Measurements from ENCODE around the gene FRMD7. TPM values are rescaled to one million over a fixed set of nuclear protein-coding genes. Genes with fewer than 3 reads are reported as not detected.

The FRMD7 gene
- total RNA-seq, 6 donors from 2014 or later: not detected

- Histone ChIP-seq H3K4me3 (no peak overlapping the region), H3K9me3 (no peaks in the 10 kb centered on the region), H3K4me1 (no peaks in the 10 kb centered on the region), H3K27ac (no peak overlapping the region), H3K27me3 (no peaks in the 10 kb centered on the region), H3K36me3 (no peaks in the 10 kb centered on the region)
- no peak for TF ChIP-seq POLR2A (IDR thresholded peaks at IDR 0.05)
- TF ChIP-seq EP300 (IDR thresholded peaks at IDR 0.05): no peak
- no peak for TF ChIP-seq CTCF (IDR thresholded peaks at IDR 0.05)
- TF ChIP-seq POLR2AphosphoS5 (IDR thresholded peaks at IDR 0.05): no peak
- no peak for ATAC-seq (ENCODE audit: low FRiP score in 2 of 2)
- 73 to 90% methylated on average over 4 of the region's 4 CpGs for WGBS, 2 donors
- DNase-seq: no peak
Measured at GRCh38 chrX:132044953-132045352, 82.9 kb downstream of the FRMD7 start.

- Histone ChIP-seq H3K27ac (no peak overlapping the region), H3K9me3 (no peaks in the 10 kb centered on the region), H3K27me3 (no peaks in the 10 kb centered on the region), H3K4me1 (no peaks in the 10 kb centered on the region), H3K36me3 (no peaks in the 10 kb centered on the region), H3K4me3 (no peak overlapping the region)
- no peak for TF ChIP-seq POLR2AphosphoS5 (IDR thresholded peaks at IDR 0.05)
- TF ChIP-seq POLR2A (IDR thresholded peaks at IDR 0.05): no peak
- TF ChIP-seq CTCF (IDR thresholded peaks at IDR 0.05): no peak
- TF ChIP-seq EP300 (IDR thresholded peaks at IDR 0.05): no peak
- WGBS, 2 donors: 79 to 92% methylated on average over 2 of the region's 2 CpGs
- DNase-seq: no peak
- ATAC-seq (ENCODE audit: low FRiP score in 2 of 2): no peak
Measured at GRCh38 chrX:132043977-132044376, 83.8 kb downstream of the FRMD7 start.

- no peaks in the 10 kb centered on the region for H3K4me1 ChIP-seq
- DNase-seq (no peak), ATAC-seq (ENCODE audit: low FRiP score in 2 of 2) (no peak)
- H3K36me3 ChIP-seq: no peaks in the 10 kb centered on the region
- 60 to 85% methylated on average over 4 of the region's 4 CpGs for WGBS, 2 donors
- H3K27me3 ChIP-seq: no peaks in the 10 kb centered on the region
- H3K27ac ChIP-seq: no peak overlapping the region
- no peaks in the 10 kb centered on the region for H3K9me3 ChIP-seq
- H3K4me3 ChIP-seq: no peak overlapping the region
- TF ChIP-seq POLR2AphosphoS5 (IDR thresholded peaks at IDR 0.05) (no peak), CTCF (IDR thresholded peaks at IDR 0.05) (no peak), EP300 (IDR thresholded peaks at IDR 0.05) (no peak), POLR2A (IDR thresholded peaks at IDR 0.05) (no peak)
Measured at GRCh38 chrX:132041015-132041414, 86.8 kb downstream of the FRMD7 start.

GRCh38 chrX:132040066-132040465 lies 87.8 kb downstream of the FRMD7 start:
- WGBS, 2 donors: 73 to 78% methylated on average over 2 of the region's 2 CpGs
- no peak for ATAC-seq (ENCODE audit: low FRiP score in 2 of 2)
- no peak for DNase-seq
- Histone ChIP-seq H3K36me3 (no peaks in the 10 kb centered on the region), H3K4me3 (no peak overlapping the region), H3K9me3 (no peaks in the 10 kb centered on the region), H3K27ac (no peak overlapping the region), H3K27me3 (no peaks in the 10 kb centered on the region), H3K4me1 (no peaks in the 10 kb centered on the region)
- TF ChIP-seq CTCF (IDR thresholded peaks at IDR 0.05): no peak
- no peak for TF ChIP-seq POLR2A (IDR thresholded peaks at IDR 0.05)
- TF ChIP-seq POLR2AphosphoS5 (IDR thresholded peaks at IDR 0.05): no peak
- no peak for TF ChIP-seq EP300 (IDR thresholded peaks at IDR 0.05)

- no peaks in the 10 kb centered on the region for H3K9me3 ChIP-seq
- H3K36me3 ChIP-seq: no peaks in the 10 kb centered on the region
- WGBS, 2 donors: 47 to 72% methylated on average over 5 of the region's 5 CpGs
- no peak overlapping the region for H3K4me3 ChIP-seq
- no peak for TF ChIP-seq POLR2A (IDR thresholded peaks at IDR 0.05)
- TF ChIP-seq CTCF (IDR thresholded peaks at IDR 0.05): no peak
- no peak for TF ChIP-seq POLR2AphosphoS5 (IDR thresholded peaks at IDR 0.05)
- no peak for TF ChIP-seq EP300 (IDR thresholded peaks at IDR 0.05)
- no peak for ATAC-seq (ENCODE audit: low FRiP score in 2 of 2)
- no peaks in the 10 kb centered on the region for H3K4me1 ChIP-seq
- DNase-seq: no peak
- no peak overlapping the region for H3K27ac ChIP-seq
- no peaks in the 10 kb centered on the region for H3K27me3 ChIP-seq
Measured at GRCh38 chrX:132037479-132037993, 90.3 kb downstream of the FRMD7 start.

Data from upper lobe of left lung (tissue), 6 donors.